8988T (cell line): ENCODE measurements around the gene HOXD11.

ENCODE experiments used
- DNase-seq: peaks from one replicate; pipeline ENCODE4 v3.0.0; 2011

Gene HOXD11

GRCh38 chr2:176109192-176109901 is 2.3 kb downstream of the HOXD11 start:
- no peak for DNase-seq

- DNase-seq = no peak
Measured at GRCh38 chr2:176109946-176110345, 2.9 kb downstream of the HOXD11 start.

- no peak for DNase-seq
Measured at GRCh38 chr2:176110415-176111308, 3.6 kb downstream of the HOXD11 start.

- DNase-seq = peak; percentile 89
Measured at GRCh38 chr2:176111309-176111663, 4.2 kb downstream of the HOXD11 start.

- DNase-seq = no peak
Measured at GRCh38 chr2:176111846-176112374, 4.8 kb downstream of the HOXD11 start.

- no peak for DNase-seq
Measured at GRCh38 chr2:176112375-176113302, 5.6 kb downstream of the HOXD11 start.

- no peak for DNase-seq
Measured at GRCh38 chr2:176114120-176114929, 7.2 kb downstream of the HOXD11 start.

GRCh38 chr2:176114930-176115625 is 8.0 kb downstream of the HOXD11 start:
- no peak for DNase-seq

GRCh38 chr2:176115883-176116813 is 9.1 kb downstream of the HOXD11 start, which contains the start of gene HOXD10:
TSS of gene HOXD10 (plus strand) at chr2:176116778. CDS start at chr2:176116834, 56 bp downstream.
- no peak for DNase-seq

GRCh38 chr2:176117162-176117822 is 10.2 kb downstream of the HOXD11 start:
- no peak for DNase-seq

- no peak for DNase-seq
Measured at GRCh38 chr2:176117823-176118371, 10.8 kb downstream of the HOXD11 start.

- peak; percentile 81 for DNase-seq
Measured at GRCh38 chr2:176118601-176119339, 11.7 kb downstream of the HOXD11 start.

GRCh38 chr2:176120364-176121189 is 13.5 kb downstream of the HOXD11 start:
- no peak for DNase-seq

GRCh38 chr2:176121190-176122051 is 14.3 kb downstream of the HOXD11 start:
- DNase-seq = no peak

- DNase-seq = no peak
Measured at GRCh38 chr2:176122052-176122682, 15.1 kb downstream of the HOXD11 start.
